WTC11 (cell line): ENCODE results near the gene LRMDA.

Experiments
- HMGA2 ChIP-seq: fragments of 250-450 bp; sonication (Bioruptor Pico); IDR thresholded peaks from 2 replicates; pipeline ENCODE4 v1.4.0; 2021; ENCODE audit warnings: mild to moderate bottlenecking, moderate library complexity
- JUN ChIP-seq: sonication (generic); formaldehyde crosslinking; IDR thresholded peaks from 2 replicates; pipeline ENCODE4 v1.8.0; 2023; ENCODE audit warnings: mild to moderate bottlenecking, missing genetic modification reagents
- ZNF263 ChIP-seq: sonication (generic); formaldehyde crosslinking; IDR thresholded peaks from 2 replicates; pipeline ENCODE4 v1.8.1; 2022; ENCODE audit warnings: low read depth, mild to moderate bottlenecking, moderate library complexity, missing genetic modification reagents
- TF ChIP-seq, protein P1 (sequence below): fragments of 200-600 bp; IDR thresholded peaks from 2 replicates; pipeline ENCODE4 v1.8.0; 2022; ENCODE audit warnings: antibody characterized with exemption
- TF ChIP-seq, protein P2 (sequence below): sonication (generic); formaldehyde crosslinking; IDR thresholded peaks from 2 replicates; pipeline ENCODE4 v1.8.1; 2022; ENCODE audit warnings: low read depth, mild to moderate bottlenecking, moderate library complexity, missing genetic modification reagents, borderline replicate concordance
- TF ChIP-seq, protein P3 (sequence below): sonication (generic); formaldehyde crosslinking; IDR thresholded peaks from 2 replicates; pipeline ENCODE4 v1.8.1; 2023; ENCODE audit warnings: mild to moderate bottlenecking, missing genetic modification reagents, borderline replicate concordance
- TF ChIP-seq, protein P4 (sequence below): fragments of 250-450 bp; sonication (Bioruptor Pico); IDR thresholded peaks from 2 replicates; pipeline ENCODE4 v1.8.0; 2021; ENCODE audit warnings: mild to moderate bottlenecking
- TF ChIP-seq, protein P5 (sequence below): sonication (generic); formaldehyde crosslinking; IDR thresholded peaks from 2 replicates; pipeline ENCODE4 v1.8.0; 2023; ENCODE audit warnings: missing genetic modification reagents

DNA sequence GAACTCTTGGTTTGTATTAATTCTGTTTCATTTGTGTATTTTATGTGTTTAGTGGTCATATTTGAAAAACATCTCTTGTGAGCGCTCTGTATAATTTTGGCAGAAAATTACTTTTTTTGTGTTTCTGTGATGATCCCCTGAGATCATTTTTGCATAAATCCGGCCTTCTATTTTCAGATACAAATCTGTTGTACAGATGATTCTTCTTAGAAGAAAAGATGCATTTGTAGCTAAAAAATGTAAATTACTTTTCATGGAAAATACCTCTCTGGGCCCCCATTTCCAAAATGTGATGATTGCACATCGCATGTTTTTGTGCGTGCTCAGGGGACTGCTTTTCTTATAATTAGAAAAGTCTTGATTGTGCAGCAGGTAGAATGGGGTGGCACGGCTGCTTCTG lies 395.4 kb downstream of the LRMDA start:
- TF ChIP-seq, protein P1, sequence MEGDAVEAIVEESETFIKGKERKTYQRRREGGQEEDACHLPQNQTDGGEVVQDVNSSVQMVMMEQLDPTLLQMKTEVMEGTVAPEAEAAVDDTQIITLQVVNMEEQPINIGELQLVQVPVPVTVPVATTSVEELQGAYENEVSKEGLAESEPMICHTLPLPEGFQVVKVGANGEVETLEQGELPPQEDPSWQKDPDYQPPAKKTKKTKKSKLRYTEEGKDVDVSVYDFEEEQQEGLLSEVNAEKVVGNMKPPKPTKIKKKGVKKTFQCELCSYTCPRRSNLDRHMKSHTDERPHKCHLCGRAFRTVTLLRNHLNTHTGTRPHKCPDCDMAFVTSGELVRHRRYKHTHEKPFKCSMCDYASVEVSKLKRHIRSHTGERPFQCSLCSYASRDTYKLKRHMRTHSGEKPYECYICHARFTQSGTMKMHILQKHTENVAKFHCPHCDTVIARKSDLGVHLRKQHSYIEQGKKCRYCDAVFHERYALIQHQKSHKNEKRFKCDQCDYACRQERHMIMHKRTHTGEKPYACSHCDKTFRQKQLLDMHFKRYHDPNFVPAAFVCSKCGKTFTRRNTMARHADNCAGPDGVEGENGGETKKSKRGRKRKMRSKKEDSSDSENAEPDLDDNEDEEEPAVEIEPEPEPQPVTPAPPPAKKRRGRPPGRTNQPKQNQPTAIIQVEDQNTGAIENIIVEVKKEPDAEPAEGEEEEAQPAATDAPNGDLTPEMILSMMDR = no peak
- TF ChIP-seq, protein P2, sequence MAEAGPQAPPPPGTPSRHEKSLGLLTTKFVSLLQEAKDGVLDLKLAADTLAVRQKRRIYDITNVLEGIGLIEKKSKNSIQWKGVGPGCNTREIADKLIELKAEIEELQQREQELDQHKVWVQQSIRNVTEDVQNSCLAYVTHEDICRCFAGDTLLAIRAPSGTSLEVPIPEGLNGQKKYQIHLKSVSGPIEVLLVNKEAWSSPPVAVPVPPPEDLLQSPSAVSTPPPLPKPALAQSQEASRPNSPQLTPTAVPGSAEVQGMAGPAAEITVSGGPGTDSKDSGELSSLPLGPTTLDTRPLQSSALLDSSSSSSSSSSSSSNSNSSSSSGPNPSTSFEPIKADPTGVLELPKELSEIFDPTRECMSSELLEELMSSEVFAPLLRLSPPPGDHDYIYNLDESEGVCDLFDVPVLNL (CRISPR knock-in tag) = no peak
- no peak for TF ChIP-seq ZNF263
- TF ChIP-seq, protein P3, sequence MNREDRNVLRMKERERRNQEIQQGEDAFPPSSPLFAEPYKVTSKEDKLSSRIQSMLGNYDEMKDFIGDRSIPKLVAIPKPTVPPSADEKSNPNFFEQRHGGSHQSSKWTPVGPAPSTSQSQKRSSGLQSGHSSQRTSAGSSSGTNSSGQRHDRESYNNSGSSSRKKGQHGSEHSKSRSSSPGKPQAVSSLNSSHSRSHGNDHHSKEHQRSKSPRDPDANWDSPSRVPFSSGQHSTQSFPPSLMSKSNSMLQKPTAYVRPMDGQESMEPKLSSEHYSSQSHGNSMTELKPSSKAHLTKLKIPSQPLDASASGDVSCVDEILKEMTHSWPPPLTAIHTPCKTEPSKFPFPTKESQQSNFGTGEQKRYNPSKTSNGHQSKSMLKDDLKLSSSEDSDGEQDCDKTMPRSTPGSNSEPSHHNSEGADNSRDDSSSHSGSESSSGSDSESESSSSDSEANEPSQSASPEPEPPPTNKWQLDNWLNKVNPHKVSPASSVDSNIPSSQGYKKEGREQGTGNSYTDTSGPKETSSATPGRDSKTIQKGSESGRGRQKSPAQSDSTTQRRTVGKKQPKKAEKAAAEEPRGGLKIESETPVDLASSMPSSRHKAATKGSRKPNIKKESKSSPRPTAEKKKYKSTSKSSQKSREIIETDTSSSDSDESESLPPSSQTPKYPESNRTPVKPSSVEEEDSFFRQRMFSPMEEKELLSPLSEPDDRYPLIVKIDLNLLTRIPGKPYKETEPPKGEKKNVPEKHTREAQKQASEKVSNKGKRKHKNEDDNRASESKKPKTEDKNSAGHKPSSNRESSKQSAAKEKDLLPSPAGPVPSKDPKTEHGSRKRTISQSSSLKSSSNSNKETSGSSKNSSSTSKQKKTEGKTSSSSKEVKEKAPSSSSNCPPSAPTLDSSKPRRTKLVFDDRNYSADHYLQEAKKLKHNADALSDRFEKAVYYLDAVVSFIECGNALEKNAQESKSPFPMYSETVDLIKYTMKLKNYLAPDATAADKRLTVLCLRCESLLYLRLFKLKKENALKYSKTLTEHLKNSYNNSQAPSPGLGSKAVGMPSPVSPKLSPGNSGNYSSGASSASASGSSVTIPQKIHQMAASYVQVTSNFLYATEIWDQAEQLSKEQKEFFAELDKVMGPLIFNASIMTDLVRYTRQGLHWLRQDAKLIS = no peak
- TF ChIP-seq HMGA2 (CRISPR knock-in tag) = no peak
- TF ChIP-seq JUN (CRISPR knock-in tag) = no peak
- TF ChIP-seq, protein P4, sequence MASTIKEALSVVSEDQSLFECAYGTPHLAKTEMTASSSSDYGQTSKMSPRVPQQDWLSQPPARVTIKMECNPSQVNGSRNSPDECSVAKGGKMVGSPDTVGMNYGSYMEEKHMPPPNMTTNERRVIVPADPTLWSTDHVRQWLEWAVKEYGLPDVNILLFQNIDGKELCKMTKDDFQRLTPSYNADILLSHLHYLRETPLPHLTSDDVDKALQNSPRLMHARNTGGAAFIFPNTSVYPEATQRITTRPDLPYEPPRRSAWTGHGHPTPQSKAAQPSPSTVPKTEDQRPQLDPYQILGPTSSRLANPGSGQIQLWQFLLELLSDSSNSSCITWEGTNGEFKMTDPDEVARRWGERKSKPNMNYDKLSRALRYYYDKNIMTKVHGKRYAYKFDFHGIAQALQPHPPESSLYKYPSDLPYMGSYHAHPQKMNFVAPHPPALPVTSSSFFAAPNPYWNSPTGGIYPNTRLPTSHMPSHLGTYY (CRISPR knock-in tag) = no peak
- TF ChIP-seq, protein P5, sequence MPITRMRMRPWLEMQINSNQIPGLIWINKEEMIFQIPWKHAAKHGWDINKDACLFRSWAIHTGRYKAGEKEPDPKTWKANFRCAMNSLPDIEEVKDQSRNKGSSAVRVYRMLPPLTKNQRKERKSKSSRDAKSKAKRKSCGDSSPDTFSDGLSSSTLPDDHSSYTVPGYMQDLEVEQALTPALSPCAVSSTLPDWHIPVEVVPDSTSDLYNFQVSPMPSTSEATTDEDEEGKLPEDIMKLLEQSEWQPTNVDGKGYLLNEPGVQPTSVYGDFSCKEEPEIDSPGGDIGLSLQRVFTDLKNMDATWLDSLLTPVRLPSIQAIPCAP (CRISPR knock-in tag) = no peak
